ENCODE measurements around the gene LSM11. TPM values are rescaled to one million over a fixed set of nuclear protein-coding genes. Genes with fewer than 3 reads are reported as not detected.
A peak's percentile ranks its signal among the peaks of the same experiment; 100 is the strongest.

The LSM11 gene
- total RNA-seq, 1 donor, result 4.9 TPM

- DNase-seq (ENCODE audit: low read depth), result no peak
- no peak overlapping the region for H3K4me3 ChIP-seq (ENCODE audit: low read depth, low read length)
- TF ChIP-seq, protein P1, sequence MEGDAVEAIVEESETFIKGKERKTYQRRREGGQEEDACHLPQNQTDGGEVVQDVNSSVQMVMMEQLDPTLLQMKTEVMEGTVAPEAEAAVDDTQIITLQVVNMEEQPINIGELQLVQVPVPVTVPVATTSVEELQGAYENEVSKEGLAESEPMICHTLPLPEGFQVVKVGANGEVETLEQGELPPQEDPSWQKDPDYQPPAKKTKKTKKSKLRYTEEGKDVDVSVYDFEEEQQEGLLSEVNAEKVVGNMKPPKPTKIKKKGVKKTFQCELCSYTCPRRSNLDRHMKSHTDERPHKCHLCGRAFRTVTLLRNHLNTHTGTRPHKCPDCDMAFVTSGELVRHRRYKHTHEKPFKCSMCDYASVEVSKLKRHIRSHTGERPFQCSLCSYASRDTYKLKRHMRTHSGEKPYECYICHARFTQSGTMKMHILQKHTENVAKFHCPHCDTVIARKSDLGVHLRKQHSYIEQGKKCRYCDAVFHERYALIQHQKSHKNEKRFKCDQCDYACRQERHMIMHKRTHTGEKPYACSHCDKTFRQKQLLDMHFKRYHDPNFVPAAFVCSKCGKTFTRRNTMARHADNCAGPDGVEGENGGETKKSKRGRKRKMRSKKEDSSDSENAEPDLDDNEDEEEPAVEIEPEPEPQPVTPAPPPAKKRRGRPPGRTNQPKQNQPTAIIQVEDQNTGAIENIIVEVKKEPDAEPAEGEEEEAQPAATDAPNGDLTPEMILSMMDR (IDR thresholded peaks at IDR 0.05; ENCODE audit: insufficient read depth, low read length), result no peak
Measured at GRCh38 chr5:157729858-157730257, 13.7 kb upstream of the LSM11 start.

DNA sequence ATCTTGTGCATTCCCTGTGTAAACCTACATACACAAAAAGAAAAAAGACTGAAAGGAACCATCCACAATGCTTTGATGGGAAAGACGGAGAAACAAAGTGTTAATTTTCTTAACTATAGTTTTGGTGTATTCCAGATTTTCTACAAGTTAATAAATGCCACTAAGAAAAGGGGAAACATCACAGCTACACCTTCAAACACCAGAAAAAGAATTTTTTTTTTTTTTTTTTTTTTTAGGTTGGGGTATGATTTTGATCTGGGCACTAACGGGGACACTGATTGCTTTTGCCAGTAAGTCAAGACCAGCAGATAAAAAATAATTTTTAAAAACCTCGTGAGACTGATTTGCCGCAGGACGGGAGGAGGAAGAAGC is 12.6 kb upstream of the LSM11 start:
- no peak for DNase-seq (ENCODE audit: low read depth)
- peak overlapping the region; percentile 100 for H3K4me3 ChIP-seq (ENCODE audit: low read depth, low read length)
- TF ChIP-seq, protein P1 (IDR thresholded peaks at IDR 0.05; ENCODE audit: insufficient read depth, low read length), result no peak

GRCh38 chr5:157731272-157732129 is 12.0 kb upstream of the LSM11 start, which contains the start of gene THG1L:
Gene THG1L, plus strand, starts transcription at chr5:157731420. Its CDS starts 21 bp downstream, at chr5:157731441.
- peak; percentile 97 for DNase-seq (ENCODE audit: low read depth)
- TF ChIP-seq, protein P1 (IDR thresholded peaks at IDR 0.05; ENCODE audit: insufficient read depth, low read length), result no peak
- H3K4me3 ChIP-seq (ENCODE audit: low read depth, low read length), result peak within 1 kb of the TSS; percentile 100

- DNase-seq (ENCODE audit: low read depth), result no peak
- H3K4me3 ChIP-seq (ENCODE audit: low read depth, low read length), result peak overlapping the region; percentile 100
- TF ChIP-seq, protein P1 (IDR thresholded peaks at IDR 0.05; ENCODE audit: insufficient read depth, low read length), result no peak
Measured at GRCh38 chr5:157732130-157732514, 11.4 kb upstream of the LSM11 start.

GRCh38 chr5:157732596-157733262 is 10.8 kb upstream of the LSM11 start:
- no peak for DNase-seq (ENCODE audit: low read depth)
- no peak overlapping the region for H3K4me3 ChIP-seq (ENCODE audit: low read depth, low read length)
- TF ChIP-seq, protein P1 (IDR thresholded peaks at IDR 0.05; ENCODE audit: insufficient read depth, low read length), result no peak

DNA sequence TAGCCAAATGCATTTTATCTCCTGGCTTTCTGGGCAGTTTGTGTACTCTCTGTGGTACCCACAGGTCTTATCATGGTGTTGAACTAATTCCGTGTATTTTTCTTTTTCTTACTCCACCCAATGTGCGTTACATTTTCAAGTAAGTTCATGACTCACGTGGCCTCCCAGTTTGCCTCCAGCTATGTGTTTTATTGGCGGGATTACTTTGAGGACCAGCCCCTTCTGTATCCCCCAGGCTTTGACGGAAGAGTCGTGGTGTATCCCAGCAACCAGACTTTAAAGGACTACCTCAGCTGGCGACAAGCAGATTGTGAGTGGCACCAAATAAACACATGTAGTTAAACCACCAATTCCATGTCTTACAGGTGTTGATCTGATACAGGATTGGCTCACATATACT is 9.1 kb upstream of the LSM11 start:
- no peak overlapping the region for H3K4me3 ChIP-seq (ENCODE audit: low read depth, low read length)
- no peak for DNase-seq (ENCODE audit: low read depth)
- TF ChIP-seq, protein P1 (IDR thresholded peaks at IDR 0.05; ENCODE audit: insufficient read depth, low read length), result no peak
